IMR-90 (cell line): ENCODE results near the gene INMT. TPM values are rescaled to one million over a fixed set of nuclear protein-coding genes. Genes with fewer than 3 reads are reported as not detected.
"Not testable (repeated sequence)": the region's sequence is repeated elsewhere in the genome, so short reads cannot be mapped to it uniquely, and the experiment has no call there.

Experiments
- ATAC-seq: fragments of 200-7000 bp; cut with Tn5 transposase; 2 replicates; pipeline ENCODE4 v1.9.1; 2020; ENCODE audit warnings: low read depth, mild to moderate bottlenecking, moderate library complexity
- BruUV-seq: library from RNA; stranded (reverse); fragments of 400-500 nt; replicated peaks from 2 replicates; lab custom pipeline; 2021; lab: Mats Ljungman, UMichigan
- CTCF ChIA-PET: fragments of 300-600 bp; formaldehyde crosslinking; extraction: SDS; loops from one replicate; lab custom pipeline; 2021; ENCODE audit warnings: antibody characterized with exemption; lab: Yijun Ruan, JAX
- POLR2A ChIA-PET: fragments of 300-600 bp; sonication (Branson Sonifier 250); formaldehyde crosslinking; loops from one replicate; lab custom pipeline; 2022; ENCODE audit warnings: antibody characterized with exemption; ENCODE audit not compliant: unreplicated experiment; lab: Charles Lee
- DNase-seq: peaks from one replicate; pipeline ENCODE4 v3.0.0; 2013
- H2AFZ ChIP-seq: replicated peaks from 2 replicates; pipeline ENCODE3; 2013; ENCODE audit warnings: low read length, mild to moderate bottlenecking; ENCODE audit not compliant: poor library complexity
- H2AK5ac ChIP-seq: 2 replicates; pipeline ENCODE4 v1.6.1; 2013; ENCODE audit warnings: low read depth, low read length, inconsistent platforms
- H2AK9ac ChIP-seq: replicated peaks from 2 replicates; pipeline ENCODE3; 2013; ENCODE audit warnings: mild to moderate bottlenecking, low read depth, low read length, moderate library complexity; ENCODE audit not compliant: poor library complexity
- H2BK120ac ChIP-seq: 2 replicates; pipeline ENCODE4 v1.6.1; 2013; ENCODE audit warnings: low read depth, low read length, inconsistent platforms
- H2BK15ac ChIP-seq: 3 replicates; pipeline ENCODE4 v1.6.1; 2013; ENCODE audit warnings: low read depth, low read length, inconsistent platforms
- H2BK20ac ChIP-seq: 2 replicates; pipeline ENCODE4 v1.6.1; 2013; ENCODE audit warnings: low read depth, mild to moderate bottlenecking, inconsistent platforms, low read length, moderate library complexity
- H2BK5ac ChIP-seq: 2 replicates; pipeline ENCODE4 v1.6.1; 2013; ENCODE audit warnings: mild to moderate bottlenecking, low read depth, low read length, inconsistent platforms; ENCODE audit not compliant: poor library complexity, severe bottlenecking
- H3K14ac ChIP-seq: replicated peaks from 2 replicates; pipeline ENCODE4 v1.6.1; 2013; ENCODE audit warnings: low read depth, low read length, inconsistent platforms
- H3K18ac ChIP-seq: 2 replicates; pipeline ENCODE4 v1.6.1; 2013; ENCODE audit warnings: low read depth, low read length, control low read depth
- H3K23ac ChIP-seq: 2 replicates; pipeline ENCODE4 v1.6.1; 2013; ENCODE audit warnings: low read depth, low read length, inconsistent platforms
- H3K27ac ChIP-seq: 2 replicates; pipeline ENCODE4 v1.5.1; 2013; ENCODE audit warnings: mild to moderate bottlenecking, control low read depth, low read length; ENCODE audit not compliant: insufficient read depth
- H3K27me3 ChIP-seq: 2 replicates; pipeline ENCODE4 v1.6.1; 2013; ENCODE audit warnings: low read length; ENCODE audit not compliant: control insufficient read depth, insufficient read depth
- H3K36me3 ChIP-seq: 2 replicates; pipeline ENCODE4 v1.6.1; 2013; ENCODE audit warnings: low read length, mixed read lengths; ENCODE audit not compliant: control insufficient read depth, insufficient read depth
- H3K4ac ChIP-seq: 2 replicates; pipeline ENCODE4 v1.6.1; 2013; ENCODE audit warnings: low read depth, low read length, inconsistent platforms
- H3K4me1 ChIP-seq: 2 replicates; pipeline ENCODE4 v1.6.1; 2013; ENCODE audit warnings: low read length, mixed read lengths; ENCODE audit not compliant: control insufficient read depth, insufficient read depth
- H3K4me2 ChIP-seq: 2 replicates; pipeline ENCODE4 v1.6.1; 2013; ENCODE audit warnings: low read depth, mild to moderate bottlenecking, control low read depth, low read length, moderate library complexity
- H3K4me3 ChIP-seq: 2 replicates; pipeline ENCODE4 v1.5.1; 2013; ENCODE audit warnings: low read depth, mild to moderate bottlenecking, control low read depth, low read length, moderate library complexity; ENCODE audit not compliant: insufficient read depth
- H3K56ac ChIP-seq: 2 replicates; pipeline ENCODE4 v1.6.1; 2013; ENCODE audit warnings: low read length, inconsistent platforms; ENCODE audit not compliant: insufficient read depth; ENCODE audit errors: extremely low read depth
- H3K79me1 ChIP-seq, 2 experiments: 2 replicates each; pipeline ENCODE4 v1.6.1; 2013; ENCODE audit warnings: low read length in 2 of 2, inconsistent platforms in 1 of 2, low read depth in 1 of 2
- H3K9ac ChIP-seq: 2 replicates; pipeline ENCODE4 v1.6.1; 2013; ENCODE audit warnings: low read depth, low read length, control low read depth
- H3K9me1 ChIP-seq: 2 replicates; pipeline ENCODE4 v1.6.1; 2013; ENCODE audit warnings: low read length, inconsistent platforms; ENCODE audit not compliant: insufficient read depth
- H3K9me3 ChIP-seq: 2 replicates; pipeline ENCODE4 v1.6.1; 2013; ENCODE audit warnings: low read length; ENCODE audit not compliant: control insufficient read depth, insufficient read depth
- H4K20me1 ChIP-seq: 2 replicates; pipeline ENCODE4 v1.6.1; 2013; ENCODE audit warnings: low read length, inconsistent platforms; ENCODE audit not compliant: insufficient read depth
- H4K5ac ChIP-seq: 2 replicates; pipeline ENCODE4 v1.6.1; 2013; ENCODE audit warnings: mild to moderate bottlenecking, low read depth, low read length, control low read depth
- H4K8ac ChIP-seq, 2 experiments: 2 replicates each; pipeline ENCODE4 v1.6.1; 2013; ENCODE audit warnings: low read depth in 2 of 2, low read length in 2 of 2, control low read depth in 1 of 2, inconsistent platforms in 1 of 2
- H4K91ac ChIP-seq: 2 replicates; pipeline ENCODE4 v1.6.1; 2013; ENCODE audit warnings: low read depth, low read length, inconsistent platforms; ENCODE audit not compliant: insufficient read depth
- MXI1 ChIP-seq: IDR thresholded peaks from 2 replicates; pipeline ENCODE4 v1.6.1; 2012; ENCODE audit warnings: low read depth, mild to moderate bottlenecking, low read length, moderate library complexity, borderline replicate concordance
- POLR2A ChIP-seq: IDR thresholded peaks from 2 replicates; pipeline ENCODE4 v1.6.1; 2012; ENCODE audit warnings: mild to moderate bottlenecking, low read depth, low read length
- RFX5 ChIP-seq: IDR thresholded peaks from 2 replicates; pipeline ENCODE4 v1.8.0; 2012; ENCODE audit warnings: low read depth, mild to moderate bottlenecking, low read length, moderate library complexity
- WGBS, 2 experiments: methylation state at CpG; one replicate each; pipeline versions ENCODE4 v1.1.5 to v1.1.7; 2013; ENCODE audit warnings: missing lambda C conversion rate in 2 of 2; ENCODE audit not compliant: insufficient read length in 1 of 2; ENCODE audit errors: extremely low coverage in 2 of 2; 5-methylcytosine and 5-hydroxymethylcytosine counted together
- dilution Hi-C: fragments of 300-500 bp; cut with HindIII; formaldehyde crosslinking; loops from one replicate; pipeline ENCODE4 v1.14.3; 2018; ENCODE audit warnings: low sequenced_read_pairs; ENCODE audit not compliant: unreplicated experiment
- in situ Hi-C: fragments of 300-500 bp; cut with MboI; formaldehyde crosslinking; loops from 3 replicates; pipeline ENCODE4 v1.14.3; 2019; ENCODE audit warnings: low sequenced_read_pairs, inconsistent platforms, mixed read lengths
- intact Hi-C: fragments of 100-400 bp; cut with micrococcal nuclease; formaldehyde crosslinking; loops from 2 replicates; pipeline ENCODE4 v1.10.0; 2022
- polyA plus RNA-seq, 3 experiments: library from polyadenylated mRNA; depleted of rRNA; stranded (reverse); fragments of >200 nt; gene quantifications; 2 replicates each; pipeline ENCODE4 v1.2.3, GENCODE V29; 2012; ENCODE audit warnings: low replicate concordance in 1 of 3
- total RNA-seq: library from RNA; depleted of rRNA; stranded (reverse); fragments of >200 nt; gene quantifications from 2 replicates; pipeline ENCODE4 v1.2.3, GENCODE V29; 2012

Gene INMT
- total and polyA plus RNA-seq, 2 of the 4 experiments (the other 2 are of a cell fraction), result 0.39 to 2.2 TPM

DNA sequence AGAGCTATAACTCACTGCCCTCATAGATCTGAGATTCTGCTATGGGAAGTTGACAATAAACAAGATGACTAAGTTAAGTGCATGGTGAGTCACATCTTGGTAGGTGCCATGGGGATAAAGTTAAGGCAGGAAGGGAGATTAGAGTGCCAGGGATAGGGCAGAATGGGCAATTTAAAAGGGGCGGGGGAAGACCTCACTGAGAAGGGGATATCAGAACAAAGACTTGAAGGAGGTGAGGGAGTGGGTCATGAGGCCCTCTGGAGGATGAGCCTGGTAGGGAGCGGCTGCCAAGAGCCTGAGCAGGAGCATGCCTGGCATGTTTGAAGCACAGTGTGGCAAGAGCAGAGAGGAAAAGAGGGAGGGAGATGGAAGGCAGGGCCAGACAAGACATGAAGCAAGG lies 34.8 kb upstream of the INMT start:
- Histone ChIP-seq H3K56ac (no peak overlapping the region), H3K9me3 (peaks cover 5% of the 10 kb centered on the region), H4K8ac (no peak overlapping the region), H3K14ac (no peak overlapping the region), H4K20me1 (no peaks in the 10 kb centered on the region), H3K27ac (no peak overlapping the region), H2AK9ac (no peak overlapping the region), H2BK15ac (no peak overlapping the region), H3K9ac (no peak overlapping the region), H3K23ac (no peak overlapping the region), H3K27me3 (peaks cover 8% of the 10 kb centered on the region; the same call in 1 of the 2 replicates), H3K9me1 (no peaks in the 10 kb centered on the region), H4K91ac (no peak overlapping the region), H2BK5ac (no peak overlapping the region), H2BK120ac (no peak overlapping the region), H3K36me3 (no peaks in the 10 kb centered on the region), H3K79me1 (no peaks in the 10 kb centered on the region), H3K18ac (no peak overlapping the region), H2AFZ (no peak overlapping the region), H2BK20ac (no peak overlapping the region), H3K4me2 (no peak overlapping the region), H4K5ac (no peak overlapping the region), H2AK5ac (no peak overlapping the region), H3K4me3 (no peak overlapping the region), H3K4me1 (no peaks in the 10 kb centered on the region), H3K4ac (no peak overlapping the region)
- no TSS peak for BruUV-seq
- no peak for TF ChIP-seq MXI1
- no peak for TF ChIP-seq RFX5
- no peak for TF ChIP-seq POLR2A
- intact Hi-C loops (no loop called here), dilution Hi-C loops (no loop called here), in situ Hi-C loops (no loop called here)
- POLR2A ChIA-PET, result no interaction called here
- ATAC-seq (no peak), DNase-seq (no peak)
- WGBS, 2 experiments, result 14% methylated on average over 1 of the region's 2 CpGs; no CpG with 5 or more reads in 1 of the 2 experiments
- CTCF ChIA-PET, result no interaction called here

DNA sequence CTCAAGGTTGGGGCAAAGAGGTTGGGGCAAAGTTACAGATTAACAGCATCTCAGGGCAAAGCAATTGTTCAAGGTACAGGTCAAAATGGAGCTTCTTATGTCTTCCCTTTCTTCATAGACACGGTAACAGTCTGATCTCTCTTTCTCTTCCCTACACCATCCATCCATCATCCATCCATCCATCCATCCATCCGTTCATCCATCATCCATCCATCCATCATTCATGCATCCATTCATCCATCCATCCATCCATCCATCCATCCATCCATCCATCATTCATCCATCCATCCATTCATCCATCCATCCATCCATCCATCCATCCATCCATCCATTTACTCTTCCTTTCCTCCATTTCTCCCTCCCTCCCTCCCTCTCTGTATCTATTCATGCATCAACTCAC lies 32.5 kb upstream of the INMT start:
- H3K18ac ChIP-seq, H4K91ac ChIP-seq, H3K4ac ChIP-seq, H3K9me3 ChIP-seq, H4K20me1 ChIP-seq, H2AK9ac ChIP-seq, POLR2A ChIA-PET, dilution Hi-C loops, DNase-seq, CTCF ChIA-PET, H2AK5ac ChIP-seq, H3K4me3 ChIP-seq, H4K5ac ChIP-seq, intact Hi-C loops, H2BK15ac ChIP-seq, H3K14ac ChIP-seq, H3K4me2 ChIP-seq, H3K56ac ChIP-seq, H4K8ac ChIP-seq, H3K9ac ChIP-seq, H2AFZ ChIP-seq, H3K9me1 ChIP-seq, H3K79me1 ChIP-seq, H3K36me3 ChIP-seq, in situ Hi-C loops, H3K27ac ChIP-seq, H2BK120ac ChIP-seq, H3K23ac ChIP-seq, H3K4me1 ChIP-seq, H2BK20ac ChIP-seq, BruUV-seq, ATAC-seq: not testable (repeated sequence)
- WGBS, 2 experiments, result 27 to 100% methylated on average over 1 to 2 of the region's 2 CpGs
- Histone ChIP-seq H2BK5ac (peak overlapping the region; percentile 26), H3K27me3 (peaks cover 23% of the 10 kb centered on the region)
